GM12878 (cell line): ENCODE measurements around the gene SRRM5. TPM values are rescaled to one million over a fixed set of nuclear protein-coding genes. Genes with fewer than 3 reads are reported as not detected.

Experiments used
- BACH1 ChIP-seq: fragments of 450-650 bp; IDR thresholded peaks from 2 replicates; pipeline ENCODE4 v1.6.1; 2017; ENCODE audit warnings: mild to moderate bottlenecking, borderline replicate concordance
- BRCA1 ChIP-seq: IDR thresholded peaks from 2 replicates; pipeline ENCODE4 v1.6.1; 2011; ENCODE audit warnings: low read depth, low read length, improper control_type of control experiment
- CBX5 ChIP-seq: sonication (generic); IDR thresholded peaks from 2 replicates; pipeline ENCODE4 v1.6.1; 2016; ENCODE audit warnings: low read depth, moderate library complexity, mild to moderate bottlenecking, inconsistent platforms
- CHD4 ChIP-seq: fragments of 200-600 bp; sonication (generic); IDR thresholded peaks from 2 replicates; pipeline ENCODE4 v1.6.1; 2016; ENCODE audit warnings: mild to moderate bottlenecking
- CREB1 ChIP-seq: IDR thresholded peaks from 2 replicates; pipeline ENCODE4 v1.6.1; 2012; ENCODE audit warnings: low read depth, mild to moderate bottlenecking, inconsistent platforms
- ESRRA ChIP-seq: IDR thresholded peaks from 2 replicates; pipeline ENCODE4 v1.6.1; 2012; ENCODE audit warnings: mild to moderate bottlenecking, low read length, improper control_type of control experiment
- FOXK2 ChIP-seq: fragments of 450-650 bp; IDR thresholded peaks from 2 replicates; pipeline ENCODE4 v1.6.1; 2017; ENCODE audit warnings: mild to moderate bottlenecking, moderate library complexity
- HDAC6 ChIP-seq: fragments of 200-600 bp; sonication (generic); IDR thresholded peaks from one replicate; pipeline ENCODE4 v1.8.0; 2017; ENCODE audit warnings: antibody characterized with exemption; ENCODE audit not compliant: unreplicated experiment
- MTA2 ChIP-seq: fragments of 450-650 bp; IDR thresholded peaks from 2 replicates; pipeline ENCODE4 v1.6.1; 2016; ENCODE audit warnings: low read depth, mild to moderate bottlenecking, moderate library complexity
- PRDM15 ChIP-seq: fragments of 450-650 bp; formaldehyde crosslinking; IDR thresholded peaks from 2 replicates; pipeline ENCODE4 v1.4.0; 2020; ENCODE audit warnings: mild to moderate bottlenecking, moderate library complexity
- SP1 ChIP-seq: IDR thresholded peaks from one replicate; pipeline ENCODE4 v1.6.1; 2011; ENCODE audit warnings: low read depth, low read length
- polyA plus RNA-seq, 11 experiments: library from polyadenylated mRNA; depleted of rRNA in 4 of 11; unstranded in 6 of 11; stranded (reverse) in 5 of 11; fragments of >200 nt; fragmentation: Nextera tagmentation in 4 of 11; fragmentation: Illumina TruSeq in 1 of 11; extraction: Ambion mirVana in 4 of 11; extraction: Trizol in 1 of 11; gene quantifications; 1 replicate in 1 of 11; 2 replicates in 10 of 11; pipeline versions ENCODE4 v1.2.1 to v1.2.3, GENCODE V29; 2011 to 2016; ENCODE audit warnings: inconsistent platforms in 2 of 11, missing spikeins in 2 of 11, low read depth in 1 of 11
- total RNA-seq, 4 experiments: library from RNA; depleted of rRNA in 3 of 4; stranded (reverse); fragments of >200 nt in 3 of 4; fragmentation: Illumina TruSeq in 1 of 4; extraction: Trizol in 1 of 4; gene quantifications; 2 replicates each; pipeline versions ENCODE4 v1.2.1 to v1.2.3, GENCODE V29; 2013 to 2021
- TF ChIP-seq, protein P1 (sequence below): fragments of 150-350 bp; IDR thresholded peaks from 2 replicates; pipeline ENCODE4 v1.6.1; 2016; ENCODE audit warnings: low read depth, low read length
- TF ChIP-seq, protein P2 (sequence below): IDR thresholded peaks from 2 replicates; pipeline ENCODE4 v1.6.1; 2012; ENCODE audit warnings: low read depth, low read length, improper control_type of control experiment
- TF ChIP-seq, protein P3 (sequence below): IDR thresholded peaks from 2 replicates; pipeline ENCODE4 v1.6.1; 2011; ENCODE audit warnings: mild to moderate bottlenecking, low read depth, low read length, moderate library complexity; ENCODE audit not compliant: insufficient replicate concordance
- TF ChIP-seq, protein P4 (sequence below): fragments of 450-650 bp; IDR thresholded peaks from 2 replicates; pipeline ENCODE4 v1.6.1; 2017; ENCODE audit warnings: borderline replicate concordance

The SRRM5 gene
- total and polyA plus RNA-seq, 10 of the 15 experiments (the other 5 are each of a cell fraction or from before 2014, with no cell fraction given) = 0.06 to 0.38 (median 0.24) TPM; not detected in 2

DNA sequence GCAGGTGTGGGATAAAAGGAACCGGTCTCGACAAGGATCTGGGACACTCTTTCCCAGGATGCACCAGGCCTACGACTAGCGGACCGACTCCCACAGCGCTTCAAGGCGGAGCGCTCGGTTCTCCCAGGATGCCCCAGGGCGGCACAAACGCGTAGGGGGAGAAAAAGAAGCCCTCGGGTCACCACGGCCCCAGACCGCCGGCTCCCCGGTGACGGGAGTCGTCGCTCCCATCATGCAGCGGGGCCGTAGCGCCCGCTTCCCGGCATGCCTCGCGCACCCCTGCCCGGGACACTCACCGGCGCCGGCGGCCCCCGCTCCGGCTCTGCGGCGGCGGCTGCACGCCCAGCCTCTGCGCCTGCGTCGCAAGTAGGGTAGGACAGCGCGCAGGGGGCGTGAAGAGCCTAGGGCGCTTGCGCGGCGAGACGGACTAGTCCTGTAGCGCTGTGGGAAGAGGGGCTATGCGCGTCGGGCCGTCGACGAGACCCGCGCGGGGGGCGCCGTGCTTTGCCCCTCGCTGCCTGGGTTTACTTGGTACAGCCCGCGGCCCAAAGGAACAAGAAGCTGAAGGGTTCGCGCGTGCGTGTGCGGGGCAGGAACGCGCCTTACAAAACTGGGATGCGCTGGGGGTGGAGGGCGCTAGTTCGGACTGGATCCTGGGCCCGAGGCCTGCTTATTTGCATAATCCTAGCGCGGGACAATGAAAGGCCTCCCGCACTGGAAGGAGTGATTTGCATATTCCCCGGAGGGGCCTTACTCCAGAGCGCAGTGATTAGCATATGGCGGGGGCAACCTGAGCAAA lies 7.6 kb downstream of the SRRM5 start, which contains the start of gene ZNF428 (continued):
- TF ChIP-seq PRDM15 = no peak
- TF ChIP-seq HDAC6 = no peak
- TF ChIP-seq, protein P1, sequence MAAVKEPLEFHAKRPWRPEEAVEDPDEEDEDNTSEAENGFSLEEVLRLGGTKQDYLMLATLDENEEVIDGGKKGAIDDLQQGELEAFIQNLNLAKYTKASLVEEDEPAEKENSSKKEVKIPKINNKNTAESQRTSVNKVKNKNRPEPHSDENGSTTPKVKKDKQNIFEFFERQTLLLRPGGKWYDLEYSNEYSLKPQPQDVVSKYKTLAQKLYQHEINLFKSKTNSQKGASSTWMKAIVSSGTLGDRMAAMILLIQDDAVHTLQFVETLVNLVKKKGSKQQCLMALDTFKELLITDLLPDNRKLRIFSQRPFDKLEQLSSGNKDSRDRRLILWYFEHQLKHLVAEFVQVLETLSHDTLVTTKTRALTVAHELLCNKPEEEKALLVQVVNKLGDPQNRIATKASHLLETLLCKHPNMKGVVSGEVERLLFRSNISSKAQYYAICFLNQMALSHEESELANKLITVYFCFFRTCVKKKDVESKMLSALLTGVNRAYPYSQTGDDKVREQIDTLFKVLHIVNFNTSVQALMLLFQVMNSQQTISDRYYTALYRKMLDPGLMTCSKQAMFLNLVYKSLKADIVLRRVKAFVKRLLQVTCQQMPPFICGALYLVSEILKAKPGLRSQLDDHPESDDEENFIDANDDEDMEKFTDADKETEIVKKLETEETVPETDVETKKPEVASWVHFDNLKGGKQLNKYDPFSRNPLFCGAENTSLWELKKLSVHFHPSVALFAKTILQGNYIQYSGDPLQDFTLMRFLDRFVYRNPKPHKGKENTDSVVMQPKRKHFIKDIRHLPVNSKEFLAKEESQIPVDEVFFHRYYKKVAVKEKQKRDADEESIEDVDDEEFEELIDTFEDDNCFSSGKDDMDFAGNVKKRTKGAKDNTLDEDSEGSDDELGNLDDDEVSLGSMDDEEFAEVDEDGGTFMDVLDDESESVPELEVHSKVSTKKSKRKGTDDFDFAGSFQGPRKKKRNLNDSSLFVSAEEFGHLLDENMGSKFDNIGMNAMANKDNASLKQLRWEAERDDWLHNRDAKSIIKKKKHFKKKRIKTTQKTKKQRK = no peak
- TF ChIP-seq BRCA1 = no peak
- TF ChIP-seq BACH1 = 0 out of 2 replicates have a peak, but pooled peaks have one; percentile 43
- TF ChIP-seq FOXK2 = peak; percentile 69; the same call in 1 of the 2 replicates
- no peak for TF ChIP-seq SP1
- TF ChIP-seq CBX5 = no peak
- TF ChIP-seq, protein P2, sequence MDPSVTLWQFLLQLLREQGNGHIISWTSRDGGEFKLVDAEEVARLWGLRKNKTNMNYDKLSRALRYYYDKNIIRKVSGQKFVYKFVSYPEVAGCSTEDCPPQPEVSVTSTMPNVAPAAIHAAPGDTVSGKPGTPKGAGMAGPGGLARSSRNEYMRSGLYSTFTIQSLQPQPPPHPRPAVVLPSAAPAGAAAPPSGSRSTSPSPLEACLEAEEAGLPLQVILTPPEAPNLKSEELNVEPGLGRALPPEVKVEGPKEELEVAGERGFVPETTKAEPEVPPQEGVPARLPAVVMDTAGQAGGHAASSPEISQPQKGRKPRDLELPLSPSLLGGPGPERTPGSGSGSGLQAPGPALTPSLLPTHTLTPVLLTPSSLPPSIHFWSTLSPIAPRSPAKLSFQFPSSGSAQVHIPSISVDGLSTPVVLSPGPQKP = no peak
- TF ChIP-seq, protein P3, sequence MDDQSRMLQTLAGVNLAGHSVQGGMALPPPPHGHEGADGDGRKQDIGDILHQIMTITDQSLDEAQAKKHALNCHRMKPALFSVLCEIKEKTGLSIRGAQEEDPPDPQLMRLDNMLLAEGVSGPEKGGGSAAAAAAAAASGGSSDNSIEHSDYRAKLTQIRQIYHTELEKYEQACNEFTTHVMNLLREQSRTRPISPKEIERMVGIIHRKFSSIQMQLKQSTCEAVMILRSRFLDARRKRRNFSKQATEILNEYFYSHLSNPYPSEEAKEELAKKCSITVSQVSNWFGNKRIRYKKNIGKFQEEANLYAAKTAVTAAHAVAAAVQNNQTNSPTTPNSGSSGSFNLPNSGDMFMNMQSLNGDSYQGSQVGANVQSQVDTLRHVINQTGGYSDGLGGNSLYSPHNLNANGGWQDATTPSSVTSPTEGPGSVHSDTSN = no peak
- TF ChIP-seq, protein P4, sequence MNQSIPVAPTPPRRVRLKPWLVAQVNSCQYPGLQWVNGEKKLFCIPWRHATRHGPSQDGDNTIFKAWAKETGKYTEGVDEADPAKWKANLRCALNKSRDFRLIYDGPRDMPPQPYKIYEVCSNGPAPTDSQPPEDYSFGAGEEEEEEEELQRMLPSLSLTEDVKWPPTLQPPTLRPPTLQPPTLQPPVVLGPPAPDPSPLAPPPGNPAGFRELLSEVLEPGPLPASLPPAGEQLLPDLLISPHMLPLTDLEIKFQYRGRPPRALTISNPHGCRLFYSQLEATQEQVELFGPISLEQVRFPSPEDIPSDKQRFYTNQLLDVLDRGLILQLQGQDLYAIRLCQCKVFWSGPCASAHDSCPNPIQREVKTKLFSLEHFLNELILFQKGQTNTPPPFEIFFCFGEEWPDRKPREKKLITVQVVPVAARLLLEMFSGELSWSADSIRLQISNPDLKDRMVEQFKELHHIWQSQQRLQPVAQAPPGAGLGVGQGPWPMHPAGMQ = no peak
- no peak for TF ChIP-seq ESRRA
- TF ChIP-seq CHD4 = no peak
- TF ChIP-seq MTA2 = no peak; the same call in 1 of the 2 replicates
- TF ChIP-seq CREB1 = 0 out of 2 replicates have a peak, but pooled peaks have one; percentile 24
